ENCODE results near the gene HYLS1. TPM values are rescaled to one million over a fixed set of nuclear protein-coding genes. Genes with fewer than 3 reads are reported as not detected.

HYLS1 gene
- total and polyA plus RNA-seq, 9 of the 15 experiments (the other 6 are each of a cell fraction or from before 2014, with no cell fraction given), result 2.7 to 8.2 (median 4.8) TPM

DNA sequence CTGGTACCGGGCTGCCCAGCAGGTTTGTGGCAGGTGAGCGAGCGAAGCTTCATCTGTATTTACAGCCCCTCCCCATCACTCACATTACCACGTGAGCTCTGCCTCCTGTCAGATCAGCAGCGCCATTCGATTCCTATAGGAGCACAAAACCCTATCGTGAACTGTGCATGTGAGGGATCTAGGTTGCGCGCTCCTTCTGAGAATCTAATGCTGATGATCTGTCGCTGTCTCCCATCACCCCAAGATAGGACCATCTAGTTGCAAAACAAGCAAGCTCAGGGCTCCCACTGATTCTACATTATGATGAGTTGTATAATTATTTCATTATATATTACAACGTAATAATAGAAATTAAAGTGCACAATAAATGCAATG, 42.6 kb downstream of the HYLS1 start:
- Histone ChIP-seq H3K9me1 (ENCODE audit: control insufficient read depth, insufficient read depth, low read length) (no peaks in the 10 kb centered on the region), H3K27me3 (ENCODE audit: control insufficient read depth in 2 of 2, insufficient read depth in 2 of 2, low read length in 2 of 2) (peaks cover 7 to 26% of the 10 kb centered on the region in 2 experiments; a peak in 4 of 5 replicates), H3K27ac (ENCODE audit: extremely low read depth, low read depth, low read length) (no peak overlapping the region), H3K4me3 (no peak overlapping the region), H3K9me3 (replicated peaks; ENCODE audit: control insufficient read depth, insufficient read depth, low read depth, low read length) (no peaks in the 10 kb centered on the region), H3K9ac (ENCODE audit: insufficient read depth in 1 of 2, low read depth in 2 of 2, low read length in 2 of 2) (no peak overlapping the region), H2AFZ (ENCODE audit: low read depth, low read length) (no peak overlapping the region), H3K79me2 (ENCODE audit: control insufficient read depth, insufficient read depth, low read length) (no peaks in the 10 kb centered on the region), H3K4me1 (replicated peaks in 1 of 2; ENCODE audit: control insufficient read depth in 2 of 2, insufficient read depth in 2 of 2, low read length in 2 of 2) (peaks cover 4 to 9% of the 10 kb centered on the region in 2 experiments; a peak in 4 of 5 replicates), H3K36me3 (ENCODE audit: control insufficient read depth, insufficient read depth, low read length) (no peaks in the 10 kb centered on the region), H3K4me2 (ENCODE audit: insufficient read depth, low read length) (no peak overlapping the region), H4K20me1 (replicated peaks; ENCODE audit: control insufficient read depth, insufficient read depth, low read length) (no peaks in the 10 kb centered on the region)
- no peak for ATAC-seq
- ChIA-PET POLR2A (interaction anchor here (0.6 to 0.7 kb wide), 2 partner anchors 13 to 608 kb away, joined by 3 read pairs; no protein-coding TSS in a partner anchor), CTCF (ENCODE audit: low intra/inter-chr PET ratio) (no interaction called here)
- in situ Hi-C loops (cut with MboI), result no loop called here
- TF ChIP-seq SLC30A9 (CRISPR knock-in tag; IDR thresholded peaks at IDR 0.05), result no peak
- no peak for TF ChIP-seq SIN3B (IDR thresholded peaks at IDR 0.05; ENCODE audit: low read depth)
- no peak for TF ChIP-seq SIX5 (IDR thresholded peaks at IDR 0.05; ENCODE audit: borderline replicate concordance in 1 of 2, insufficient read depth in 1 of 2, low read depth in 1 of 2, low read length in 2 of 2)
- TF ChIP-seq MECOM (CRISPR knock-in tag; IDR thresholded peaks at IDR 0.05), result no peak
- TF ChIP-seq, protein P1, sequence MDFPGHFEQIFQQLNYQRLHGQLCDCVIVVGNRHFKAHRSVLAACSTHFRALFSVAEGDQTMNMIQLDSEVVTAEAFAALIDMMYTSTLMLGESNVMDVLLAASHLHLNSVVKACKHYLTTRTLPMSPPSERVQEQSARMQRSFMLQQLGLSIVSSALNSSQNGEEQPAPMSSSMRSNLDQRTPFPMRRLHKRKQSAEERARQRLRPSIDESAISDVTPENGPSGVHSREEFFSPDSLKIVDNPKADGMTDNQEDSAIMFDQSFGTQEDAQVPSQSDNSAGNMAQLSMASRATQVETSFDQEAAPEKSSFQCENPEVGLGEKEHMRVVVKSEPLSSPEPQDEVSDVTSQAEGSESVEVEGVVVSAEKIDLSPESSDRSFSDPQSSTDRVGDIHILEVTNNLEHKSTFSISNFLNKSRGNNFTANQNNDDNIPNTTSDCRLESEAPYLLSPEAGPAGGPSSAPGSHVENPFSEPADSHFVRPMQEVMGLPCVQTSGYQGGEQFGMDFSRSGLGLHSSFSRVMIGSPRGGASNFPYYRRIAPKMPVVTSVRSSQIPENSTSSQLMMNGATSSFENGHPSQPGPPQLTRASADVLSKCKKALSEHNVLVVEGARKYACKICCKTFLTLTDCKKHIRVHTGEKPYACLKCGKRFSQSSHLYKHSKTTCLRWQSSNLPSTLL (IDR thresholded peaks at IDR 0.05), result no peak
- TF ChIP-seq RFX5 (IDR thresholded peaks at IDR 0.05; ENCODE audit: low read depth, low read length), result no peak
- TF ChIP-seq, protein P2, sequence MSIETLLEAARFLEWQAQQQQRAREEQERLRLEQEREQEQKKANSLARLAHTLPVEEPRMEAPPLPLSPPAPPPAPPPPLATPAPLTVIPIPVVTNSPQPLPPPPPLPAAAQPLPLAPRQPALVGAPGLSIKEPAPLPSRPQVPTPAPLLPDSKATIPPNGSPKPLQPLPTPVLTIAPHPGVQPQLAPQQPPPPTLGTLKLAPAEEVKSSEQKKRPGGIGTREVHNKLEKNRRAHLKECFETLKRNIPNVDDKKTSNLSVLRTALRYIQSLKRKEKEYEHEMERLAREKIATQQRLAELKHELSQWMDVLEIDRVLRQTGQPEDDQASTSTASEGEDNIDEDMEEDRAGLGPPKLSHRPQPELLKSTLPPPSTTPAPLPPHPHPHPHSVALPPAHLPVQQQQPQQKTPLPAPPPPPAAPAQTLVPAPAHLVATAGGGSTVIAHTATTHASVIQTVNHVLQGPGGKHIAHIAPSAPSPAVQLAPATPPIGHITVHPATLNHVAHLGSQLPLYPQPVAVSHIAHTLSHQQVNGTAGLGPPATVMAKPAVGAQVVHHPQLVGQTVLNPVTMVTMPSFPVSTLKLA (conservative IDR thresholded peaks at IDR 0.05), result no peak
- TF ChIP-seq U2AF1 (optimal IDR thresholded peaks at IDR 0.05; ENCODE audit: low read depth, low read length), result no peak
- no peak for TF ChIP-seq CHCHD3 (CRISPR knock-in tag; IDR thresholded peaks at IDR 0.05)
- BruUV-seq (replicated peaks), result no TSS peak
- no peak for DNase-seq (ENCODE audit: extremely low read depth in 1 of 4, low spot score in 3 of 4)
- WGBS (ENCODE audit: insufficient coverage, low coverage, missing lambda C conversion rate), result 35% methylated on average over 11 of the region's 11 CpGs
- intact Hi-C loops (cut with micrococcal nuclease), result no loop called here
- no peak for FAIRE-seq

Data from K562 (cell line).